CD14-positive monocyte (primary cell): ENCODE measurements around the gene TTC7B. TPM values are rescaled to one million over a fixed set of nuclear protein-coding genes. Genes with fewer than 3 reads are reported as not detected.

Experiments used
- DNase-seq, 3 donors: peaks; one replicate each; pipeline ENCODE4 v3.0.0-alpha.2; 2011 to 2022
- H2AFZ ChIP-seq: 2 replicates; pipeline ENCODE4 v1.6.0; 2012; ENCODE audit warnings: mild to moderate bottlenecking, low read depth, low read length, inconsistent platforms; ENCODE audit not compliant: insufficient read depth, poor library complexity, severe bottlenecking
- H3K27ac ChIP-seq, 2 donors: 1 replicate in 1 of 2; 2 replicates in 1 of 2; pipeline ENCODE4 v1.5.1; 2012 to 2013; ENCODE audit warnings: low read length in 2 of 2, control low read depth in 1 of 2, inconsistent platforms in 1 of 2, low read depth in 1 of 2, mild to moderate bottlenecking in 1 of 2
- H3K27me3 ChIP-seq, 2 donors: one replicate each; pipeline versions ENCODE4 v1.6.0 to v1.6.1; 2011 to 2013; ENCODE audit warnings: low read length in 2 of 2; ENCODE audit not compliant: control insufficient read depth in 2 of 2, insufficient read depth in 2 of 2
- H3K36me3 ChIP-seq, 2 donors: replicated peaks in 1 of 2; 1 replicate in 1 of 2; 2 replicates in 1 of 2; pipeline versions ENCODE4 v1.5.1 to v1.6.1; 2012 to 2013; ENCODE audit warnings: low read length in 2 of 2, control low read depth in 1 of 2, inconsistent platforms in 1 of 2, mild to moderate bottlenecking in 1 of 2; ENCODE audit not compliant: insufficient read depth in 2 of 2, control insufficient read depth in 1 of 2
- H3K4me1 ChIP-seq, 2 donors: 1 replicate in 1 of 2; 2 replicates in 1 of 2; pipeline versions ENCODE4 v1.5.1 to v1.6.1; 2012 to 2013; ENCODE audit warnings: low read length in 2 of 2, control low read depth in 1 of 2, inconsistent platforms in 1 of 2, mild to moderate bottlenecking in 1 of 2, moderate library complexity in 1 of 2; ENCODE audit not compliant: insufficient read depth in 2 of 2, control insufficient read depth in 1 of 2
- H3K4me2 ChIP-seq: replicated peaks from 2 replicates; pipeline ENCODE3; 2012; ENCODE audit warnings: low read length, moderate library complexity, mild to moderate bottlenecking; ENCODE audit not compliant: poor library complexity, severe bottlenecking; ENCODE audit errors: extremely low read depth
- H3K4me3 ChIP-seq, 3 experiments: fragments of 200-600 bp in 1 of 3; sonication (generic) in 1 of 3; replicated peaks in 1 of 3; 1 replicate in 2 of 3; 2 replicates in 1 of 3; pipeline ENCODE4 v1.5.1; 2011 to 2013; ENCODE audit warnings: low read length in 3 of 3, mild to moderate bottlenecking in 3 of 3, control low read depth in 2 of 3, low read depth in 2 of 3, inconsistent platforms in 1 of 3, moderate library complexity in 1 of 3
- H3K79me2 ChIP-seq: 2 replicates; pipeline ENCODE4 v1.6.0; 2012; ENCODE audit warnings: mild to moderate bottlenecking, control low read depth, inconsistent platforms, low read length, moderate library complexity; ENCODE audit not compliant: insufficient read depth
- H3K9ac ChIP-seq: 2 replicates; pipeline ENCODE4 v1.6.0; 2017; ENCODE audit warnings: low read length, mild to moderate bottlenecking; ENCODE audit not compliant: insufficient read depth, poor library complexity, severe bottlenecking
- H3K9me3 ChIP-seq, 2 donors: replicated peaks in 1 of 2; 1 replicate in 1 of 2; 2 replicates in 1 of 2; pipeline versions ENCODE4 v1.5.1 to v1.6.1; 2012 to 2013; ENCODE audit warnings: low read length in 2 of 2, control low read depth in 1 of 2; ENCODE audit not compliant: control insufficient read depth in 1 of 2, insufficient read depth in 1 of 2
- H4K20me1 ChIP-seq: 2 replicates; pipeline ENCODE4 v1.6.0; 2012; ENCODE audit warnings: mild to moderate bottlenecking, low read length, control low read depth, moderate library complexity; ENCODE audit not compliant: insufficient read depth
- H3K27ac Mint-ChIP-seq, 7 donors: one replicate each; pipeline ENCODE4 v1.8.0; 2020; ENCODE audit warnings: mild to moderate bottlenecking in 7 of 7, mixed read lengths in 7 of 7, moderate library complexity in 6 of 7, inconsistent platforms in 2 of 7
- H3K27me3 Mint-ChIP-seq, 3 donors: one replicate each; pipeline ENCODE4 v1.8.0; 2021 to 2022; ENCODE audit warnings: low read depth in 3 of 3, mild to moderate bottlenecking in 3 of 3, mixed read lengths in 3 of 3, moderate library complexity in 3 of 3, inconsistent platforms in 1 of 3
- H3K36me3 Mint-ChIP-seq, 2 donors: one replicate each; pipeline ENCODE4 v1.8.0; 2020; ENCODE audit warnings: mixed read lengths in 2 of 2, inconsistent platforms in 1 of 2, mild to moderate bottlenecking in 1 of 2
- H3K4me1 Mint-ChIP-seq: one replicate; pipeline ENCODE4 v1.8.0; 2020; ENCODE audit warnings: mild to moderate bottlenecking, mixed read lengths
- H3K4me3 Mint-ChIP-seq, 2 donors: one replicate each; pipeline ENCODE4 v1.8.0; 2020; ENCODE audit warnings: mild to moderate bottlenecking in 2 of 2, mixed read lengths in 2 of 2, moderate library complexity in 1 of 2
- H3K9me3 Mint-ChIP-seq, 7 donors: one replicate each; pipeline ENCODE4 v1.8.0; 2020 to 2022; ENCODE audit warnings: mixed read lengths in 7 of 7, mild to moderate bottlenecking in 6 of 7, moderate library complexity in 6 of 7, inconsistent platforms in 2 of 7
- CTCF ChIP-seq: fragments of 200-600 bp; IDR thresholded peaks from one replicate; pipeline ENCODE4 v1.8.0; 2022; ENCODE audit warnings: antibody characterized with exemption, mild to moderate bottlenecking
- WGBS: methylation state at CpG from one replicate; pipeline ENCODE4 v1.1.5; 2013; ENCODE audit warnings: missing lambda C conversion rate; ENCODE audit not compliant: insufficient coverage; 5-methylcytosine and 5-hydroxymethylcytosine counted together
- intact Hi-C, 2 donors: fragments of 100-400 bp; cut with micrococcal nuclease; formaldehyde crosslinking; loops; one replicate each; pipeline versions ENCODE4 v1.15.0 to v1.15.1; 2023
- polyA plus RNA-seq, 3 donors: library from polyadenylated mRNA; depleted of rRNA in 1 of 3; unstranded in 2 of 3; stranded (reverse) in 1 of 3; fragments of 300-500 nt in 2 of 3; fragments of >200 nt in 1 of 3; fragmentation: Illumina TruSeq in 2 of 3; gene quantifications; 1 replicate in 2 of 3; 2 replicates in 1 of 3; pipeline ENCODE4 v1.2.3, GENCODE V29; 2012 to 2021

Gene TTC7B
- polyA plus RNA-seq, 3 donors: 0.87 to 2.6 (median 1.2) TPM

- Mint-ChIP-seq H3K4me3 (peak overlapping the region in 1 of 2 donors; percentile 88), H3K36me3 (peaks cover 4 to 7% of the 10 kb centered on the region in 2 donors), H3K27me3 (peaks cover 0 to 6% (median 0%) of the 10 kb centered on the region in 3 donors), H3K4me1 (peaks cover 68% of the 10 kb centered on the region), H3K9me3 (no peaks in the 10 kb centered on the region), H3K27ac (peak overlapping the region; percentile 95 to 100 (median 99))
- peak overlapping the region; percentile 92 to 95 for H3K27ac ChIP-seq
- TF ChIP-seq CTCF: no peak
- H2AFZ ChIP-seq: peak overlapping the region; percentile 69
- peaks cover 46 to 71% of the 10 kb centered on the region in 2 donors for H3K4me1 ChIP-seq
- WGBS: 76% methylated on average over 3 of the region's 9 CpGs
- peak overlapping the region; percentile 68 for H3K9ac ChIP-seq
- peak overlapping the region; percentile 80 for H3K4me2 ChIP-seq
- H3K4me3 ChIP-seq: peak overlapping the region in 1 of 3 experiments; percentile 67
- no peak for DNase-seq
- no peaks in the 10 kb centered on the region for H3K79me2 ChIP-seq
- no peaks in the 10 kb centered on the region for H3K36me3 ChIP-seq
- intact Hi-C loops: loop anchor here in 1 of 2 donors (10.0 kb wide), 1 partner anchor 45 kb away; no protein-coding TSS in a partner anchor
- H3K9me3 ChIP-seq: no peaks in the 10 kb centered on the region
- no peaks in the 10 kb centered on the region for H4K20me1 ChIP-seq
- no peaks in the 10 kb centered on the region for H3K27me3 ChIP-seq
These were observed 186.8 kb downstream of the TTC7B start for GRCh38 chr14:90629471-90629870.

GRCh38 chr14:90628825-90629224 lies 187.4 kb downstream of the TTC7B start:
- H3K4me1 ChIP-seq: peaks cover 52 to 77% of the 10 kb centered on the region in 2 donors
- peak overlapping the region in 1 of 3 experiments; percentile 67 for H3K4me3 ChIP-seq
- H3K27me3 Mint-ChIP-seq: peaks cover 0 to 6% (median 0%) of the 10 kb centered on the region in 3 donors
- H3K27ac ChIP-seq: peak overlapping the region in 1 of 2 donors; percentile 95
- H3K9me3 ChIP-seq: no peaks in the 10 kb centered on the region
- H2AFZ ChIP-seq: no peak overlapping the region
- 75% methylated on average over 4 of the region's 8 CpGs for whole genome bisulfite sequencing
- no peaks in the 10 kb centered on the region for H3K27me3 ChIP-seq
- peaks cover 4 to 5% of the 10 kb centered on the region in 2 donors for H3K36me3 Mint-ChIP-seq
- H3K36me3 ChIP-seq: no peaks in the 10 kb centered on the region
- H4K20me1 ChIP-seq: no peaks in the 10 kb centered on the region
- H3K9me3 Mint-ChIP-seq: no peaks in the 10 kb centered on the region
- no peak for DNase-seq
- H3K4me2 ChIP-seq: no peak overlapping the region
- peak overlapping the region; percentile 54 to 100 (median 99) for H3K27ac Mint-ChIP-seq
- peaks cover 74% of the 10 kb centered on the region for H3K4me1 Mint-ChIP-seq
- no peaks in the 10 kb centered on the region for H3K79me2 ChIP-seq
- no peak overlapping the region for H3K9ac ChIP-seq
- intact Hi-C loops: loop anchor here in 1 of 2 donors (10.0 kb wide), 1 partner anchor 46 kb away; no protein-coding TSS in a partner anchor
- no peak overlapping the region for H3K4me3 Mint-ChIP-seq
- TF ChIP-seq CTCF: no peak
